Body of pancreas (tissue), 4 donors: Measurements from ENCODE around the gene PACSIN2.

Experiments used
- CTCF ChIP-seq, 7 experiments: fragments of 450-650 bp in 4 of 7; fragments of 200-600 bp in 3 of 7; sonication (generic) in 3 of 7; IDR thresholded peaks; one replicate each; pipeline ENCODE4 v1.5.1; 2016 to 2019; ENCODE audit warnings: antibody characterized with exemption in 7 of 7
- POLR2A ChIP-seq, 3 donors: fragments of 450-650 bp; IDR thresholded peaks; one replicate each; pipeline ENCODE4 v1.6.1; 2016; ENCODE audit warnings: antibody characterized with exemption in 3 of 3, mild to moderate bottlenecking in 2 of 3

- TF ChIP-seq POLR2A (IDR thresholded peaks at IDR 0.05), result no peak
- TF ChIP-seq CTCF (IDR thresholded peaks at IDR 0.05), result no peak
Observed at GRCh38 chr22:42963231-42963595, 51.7 kb downstream of the PACSIN2 start.
